ENCODE measurements around the gene GMPPA. TPM values are rescaled to one million over a fixed set of nuclear protein-coding genes. Genes with fewer than 3 reads are reported as not detected.

The GMPPA gene
- total and polyA plus RNA-seq, 5 donors from 2014 or later, result 17.2 to 35.1 (median 25.9) TPM

GRCh38 chr2:219464286-219465032, 34.2 kb upstream of the GMPPA start:
- H3K9me3 ChIP-seq (ENCODE audit: control insufficient read depth in 2 of 2, low read length in 2 of 2), result no peaks in the 10 kb centered on the region
- Mint-ChIP-seq H3K4me3 (no peak overlapping the region), H3K4me1 (no peaks in the 10 kb centered on the region), H3K36me3 (no peaks in the 10 kb centered on the region), H3K9me3 (peaks cover 0 to 2% (median 0%) of the 10 kb centered on the region in 7 donors), H3K27me3 (no peaks in the 10 kb centered on the region), H3K27ac (no peak overlapping the region)
- no peaks in the 10 kb centered on the region for H3K36me3 ChIP-seq (ENCODE audit: control insufficient read depth, insufficient read depth, low read length)
- H3K4me3 ChIP-seq (ENCODE audit: low read depth, low read length), result no peak overlapping the region
- ATAC-seq (ENCODE audit: low read depth in 2 of 2) (no peak), DNase-seq (no peak)
- H3K4me1 ChIP-seq (ENCODE audit: control insufficient read depth, insufficient read depth, low read length, poor library complexity, severe bottlenecking), result no peaks in the 10 kb centered on the region
- no peaks in the 10 kb centered on the region for H3K27me3 ChIP-seq (ENCODE audit: control insufficient read depth, insufficient read depth, low read length)
- no peak overlapping the region for H3K27ac ChIP-seq (ENCODE audit: insufficient read depth, low read length, poor library complexity, severe bottlenecking)

DNA sequence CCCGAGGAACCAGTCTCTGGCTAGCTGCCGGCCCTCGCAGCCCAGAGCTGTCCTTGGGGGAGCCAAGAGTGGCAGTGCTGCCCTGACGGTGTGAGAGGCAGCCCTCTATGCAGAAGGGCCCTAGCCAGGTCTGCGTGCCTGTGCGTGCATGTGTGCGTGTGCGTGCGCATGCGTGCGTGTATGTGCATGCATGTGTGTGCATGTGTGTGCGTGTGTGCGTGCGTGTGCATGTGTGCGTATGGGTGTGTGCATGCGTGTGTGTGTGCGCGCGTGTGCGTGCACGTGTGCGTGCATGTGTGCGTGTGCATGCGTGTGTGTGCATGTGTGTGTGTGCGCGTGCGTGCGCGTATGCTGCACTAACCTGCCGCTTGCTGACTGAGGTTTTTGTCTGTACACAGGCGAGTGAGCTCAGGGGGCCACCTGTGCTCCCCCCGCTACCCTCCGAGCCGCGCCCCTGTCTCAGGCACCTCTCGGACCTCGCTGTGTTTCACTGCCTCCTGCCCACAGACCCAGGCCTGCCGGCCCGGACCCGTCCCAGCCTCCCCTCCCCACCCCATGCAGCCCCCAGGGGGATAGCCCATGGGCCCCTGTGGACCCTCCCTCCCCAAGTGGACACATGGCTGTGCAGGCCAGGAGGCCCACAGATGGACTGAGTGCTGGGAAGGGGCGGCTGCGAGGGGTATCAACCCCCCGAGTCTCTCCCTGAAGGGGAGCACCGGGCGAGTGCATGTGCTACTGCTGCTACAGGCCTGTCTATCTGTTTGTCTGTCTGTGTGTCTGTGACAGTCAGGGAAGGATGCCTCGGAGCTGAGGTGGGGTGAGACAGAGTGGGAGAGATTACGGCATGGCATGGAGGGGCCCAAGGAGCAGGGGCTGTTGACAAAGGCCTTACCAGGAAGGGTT, 32.8 kb upstream of the GMPPA start:
- Mint-ChIP-seq H3K4me3 (no peak overlapping the region), H3K36me3 (no peaks in the 10 kb centered on the region), H3K4me1 (no peaks in the 10 kb centered on the region), H3K27ac (no peak overlapping the region), H3K27me3 (peaks cover 4% of the 10 kb centered on the region), H3K9me3 (no peaks in the 10 kb centered on the region)
- no peak overlapping the region for H3K27ac ChIP-seq (ENCODE audit: insufficient read depth, low read length, poor library complexity, severe bottlenecking)
- H3K27me3 ChIP-seq (ENCODE audit: control insufficient read depth, insufficient read depth, low read length), result no peaks in the 10 kb centered on the region
- no peaks in the 10 kb centered on the region for H3K9me3 ChIP-seq (ENCODE audit: control insufficient read depth in 2 of 2, low read length in 2 of 2)
- DNase-seq, result no peak
- H3K36me3 ChIP-seq (ENCODE audit: control insufficient read depth, insufficient read depth, low read length), result no peaks in the 10 kb centered on the region
- no peak for ATAC-seq (ENCODE audit: low read depth in 2 of 2)
- H3K4me1 ChIP-seq (ENCODE audit: control insufficient read depth, insufficient read depth, low read length, poor library complexity, severe bottlenecking), result no peaks in the 10 kb centered on the region
- no peak overlapping the region for H3K4me3 ChIP-seq (ENCODE audit: low read depth, low read length)

- Histone ChIP-seq H3K36me3 (ENCODE audit: control insufficient read depth, insufficient read depth, low read length) (no peaks in the 10 kb centered on the region), H3K4me3 (ENCODE audit: low read depth, low read length) (no peak overlapping the region), H3K9me3 (ENCODE audit: control insufficient read depth in 2 of 2, low read length in 2 of 2) (no peaks in the 10 kb centered on the region), H3K27me3 (ENCODE audit: control insufficient read depth, insufficient read depth, low read length) (no peaks in the 10 kb centered on the region), H3K4me1 (ENCODE audit: control insufficient read depth, insufficient read depth, low read length, poor library complexity, severe bottlenecking) (no peaks in the 10 kb centered on the region), H3K27ac (ENCODE audit: insufficient read depth, low read length, poor library complexity, severe bottlenecking) (no peak overlapping the region)
- Mint-ChIP-seq H3K4me1 (no peaks in the 10 kb centered on the region), H3K4me3 (no peak overlapping the region), H3K9me3 (no peaks in the 10 kb centered on the region), H3K36me3 (no peaks in the 10 kb centered on the region), H3K27me3 (peaks cover 6% of the 10 kb centered on the region), H3K27ac (no peak overlapping the region)
- ATAC-seq (ENCODE audit: low read depth in 2 of 2), result no peak
- no peak for DNase-seq
Observed at GRCh38 chr2:219466816-219467735, 31.6 kb upstream of the GMPPA start.

DNA sequence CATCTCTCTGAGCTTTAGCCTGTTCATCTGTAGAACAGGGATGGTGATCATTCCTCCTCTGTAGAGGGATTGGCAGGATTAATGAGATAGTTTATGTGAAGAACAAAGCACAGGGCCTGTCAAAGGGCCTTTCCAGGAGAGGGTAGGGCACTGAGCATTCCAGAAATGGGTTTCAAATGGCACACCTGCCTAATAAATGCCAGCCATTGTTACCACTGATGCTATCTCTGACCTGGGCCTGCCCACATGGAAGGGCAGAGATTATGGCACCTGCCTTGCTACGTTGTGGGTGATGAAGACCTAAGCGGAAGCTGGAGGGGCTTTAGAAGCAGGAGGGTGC, 31.0 kb upstream of the GMPPA start:
- no peaks in the 10 kb centered on the region for H3K4me1 Mint-ChIP-seq
- no peaks in the 10 kb centered on the region for H3K36me3 ChIP-seq (ENCODE audit: control insufficient read depth, insufficient read depth, low read length)
- no peak for DNase-seq
- no peaks in the 10 kb centered on the region for H3K4me1 ChIP-seq (ENCODE audit: control insufficient read depth, insufficient read depth, low read length, poor library complexity, severe bottlenecking)
- H3K27me3 ChIP-seq (ENCODE audit: control insufficient read depth, insufficient read depth, low read length), result no peaks in the 10 kb centered on the region
- no peak overlapping the region for H3K27ac Mint-ChIP-seq
- H3K9me3 Mint-ChIP-seq, result no peaks in the 10 kb centered on the region
- H3K4me3 Mint-ChIP-seq, result no peak overlapping the region
- no peak for ATAC-seq (ENCODE audit: low read depth in 2 of 2)
- peaks cover 6% of the 10 kb centered on the region for H3K27me3 Mint-ChIP-seq
- no peak overlapping the region for H3K27ac ChIP-seq (ENCODE audit: insufficient read depth, low read length, poor library complexity, severe bottlenecking)
- no peak overlapping the region for H3K4me3 ChIP-seq (ENCODE audit: low read depth, low read length)
- no peaks in the 10 kb centered on the region for H3K36me3 Mint-ChIP-seq
- no peaks in the 10 kb centered on the region for H3K9me3 ChIP-seq (ENCODE audit: control insufficient read depth in 2 of 2, low read length in 2 of 2)

DNA sequence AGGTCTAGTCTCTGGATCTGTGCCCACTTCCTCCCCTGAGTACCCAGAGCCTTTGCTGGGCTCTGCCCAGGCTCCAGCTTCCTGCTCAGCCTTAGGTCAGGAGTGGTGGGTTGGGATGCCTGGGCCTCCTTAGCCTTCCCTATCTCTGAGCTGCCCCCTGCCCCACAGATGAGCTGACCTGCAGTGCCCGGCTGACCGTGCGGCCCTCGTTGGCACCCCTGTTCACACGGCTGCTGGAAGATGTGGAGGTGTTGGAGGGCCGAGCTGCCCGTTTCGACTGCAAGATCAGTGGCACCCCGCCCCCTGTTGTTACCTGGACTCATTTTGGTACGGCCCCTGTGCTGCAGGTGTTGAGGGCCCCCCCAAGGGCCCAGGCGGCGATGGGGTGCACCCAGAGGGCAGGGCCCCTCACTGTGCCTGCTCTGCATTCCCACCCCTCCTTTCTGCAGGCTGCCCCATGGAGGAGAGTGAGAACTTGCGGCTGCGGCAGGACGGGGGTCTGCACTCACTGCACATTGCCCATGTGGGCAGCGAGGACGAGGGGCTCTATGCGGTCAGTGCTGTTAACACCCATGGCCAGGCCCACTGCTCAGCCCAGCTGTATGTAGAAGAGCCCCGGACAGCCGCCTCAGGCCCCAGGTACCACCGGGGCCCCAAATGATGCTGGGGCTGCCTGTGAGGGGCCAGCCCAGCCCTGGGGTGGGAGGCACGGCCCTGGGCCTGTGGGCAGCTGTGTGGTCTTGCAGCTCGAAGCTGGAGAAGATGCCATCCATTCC, 30.1 kb upstream of the GMPPA start:
- DNase-seq, result no peak
- H3K27ac Mint-ChIP-seq, result no peak overlapping the region
- Histone ChIP-seq H3K36me3 (ENCODE audit: control insufficient read depth, insufficient read depth, low read length) (no peaks in the 10 kb centered on the region), H3K27ac (ENCODE audit: insufficient read depth, low read length, poor library complexity, severe bottlenecking) (no peak overlapping the region), H3K27me3 (ENCODE audit: control insufficient read depth, insufficient read depth, low read length) (no peaks in the 10 kb centered on the region), H3K9me3 (ENCODE audit: control insufficient read depth in 2 of 2, low read length in 2 of 2) (no peaks in the 10 kb centered on the region), H3K4me3 (ENCODE audit: low read depth, low read length) (no peak overlapping the region), H3K4me1 (ENCODE audit: control insufficient read depth, insufficient read depth, low read length, poor library complexity, severe bottlenecking) (no peaks in the 10 kb centered on the region)
- no peaks in the 10 kb centered on the region for H3K9me3 Mint-ChIP-seq
- H3K4me3 Mint-ChIP-seq, result no peak overlapping the region
- peaks cover 6% of the 10 kb centered on the region for H3K27me3 Mint-ChIP-seq
- no peaks in the 10 kb centered on the region for H3K36me3 Mint-ChIP-seq
- ATAC-seq (ENCODE audit: low read depth in 2 of 2), result no peak
- no peaks in the 10 kb centered on the region for H3K4me1 Mint-ChIP-seq

DNA sequence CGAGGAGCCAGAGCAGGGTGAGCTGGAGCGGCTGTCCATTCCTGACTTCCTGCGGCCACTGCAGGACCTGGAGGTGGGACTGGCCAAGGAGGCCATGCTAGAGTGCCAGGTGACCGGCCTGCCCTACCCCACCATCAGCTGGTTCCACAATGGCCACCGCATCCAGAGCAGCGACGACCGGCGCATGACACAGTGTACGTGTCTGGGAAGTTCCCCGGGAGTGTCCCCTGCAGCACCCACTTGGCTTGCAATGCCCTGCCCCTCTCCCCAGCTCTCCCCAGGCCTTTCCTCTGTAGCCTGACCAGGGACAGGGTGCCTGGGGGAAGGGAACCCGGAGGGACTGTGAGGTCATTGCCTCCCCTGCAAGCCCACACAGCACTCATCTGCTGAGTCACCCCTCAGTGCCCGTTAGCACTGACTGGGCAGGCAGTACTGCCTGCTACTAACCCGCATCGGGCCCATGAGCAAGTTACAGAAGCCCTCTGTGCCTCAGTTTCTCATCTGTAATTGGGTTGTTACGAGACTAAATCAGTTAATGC, 29.4 kb upstream of the GMPPA start:
- H3K36me3 Mint-ChIP-seq, result no peaks in the 10 kb centered on the region
- Histone ChIP-seq H3K4me1 (ENCODE audit: control insufficient read depth, insufficient read depth, low read length, poor library complexity, severe bottlenecking) (no peaks in the 10 kb centered on the region), H3K36me3 (ENCODE audit: control insufficient read depth, insufficient read depth, low read length) (no peaks in the 10 kb centered on the region), H3K4me3 (ENCODE audit: low read depth, low read length) (no peak overlapping the region), H3K9me3 (ENCODE audit: control insufficient read depth in 2 of 2, low read length in 2 of 2) (no peaks in the 10 kb centered on the region), H3K27me3 (ENCODE audit: control insufficient read depth, insufficient read depth, low read length) (no peaks in the 10 kb centered on the region), H3K27ac (ENCODE audit: insufficient read depth, low read length, poor library complexity, severe bottlenecking) (no peak overlapping the region)
- H3K4me1 Mint-ChIP-seq, result no peaks in the 10 kb centered on the region
- no peak overlapping the region for H3K4me3 Mint-ChIP-seq
- DNase-seq, result no peak
- ATAC-seq (ENCODE audit: low read depth in 2 of 2), result no peak
- H3K27me3 Mint-ChIP-seq, result peaks cover 6% of the 10 kb centered on the region
- H3K27ac Mint-ChIP-seq, result no peak overlapping the region
- H3K9me3 Mint-ChIP-seq, result no peaks in the 10 kb centered on the region

DNA sequence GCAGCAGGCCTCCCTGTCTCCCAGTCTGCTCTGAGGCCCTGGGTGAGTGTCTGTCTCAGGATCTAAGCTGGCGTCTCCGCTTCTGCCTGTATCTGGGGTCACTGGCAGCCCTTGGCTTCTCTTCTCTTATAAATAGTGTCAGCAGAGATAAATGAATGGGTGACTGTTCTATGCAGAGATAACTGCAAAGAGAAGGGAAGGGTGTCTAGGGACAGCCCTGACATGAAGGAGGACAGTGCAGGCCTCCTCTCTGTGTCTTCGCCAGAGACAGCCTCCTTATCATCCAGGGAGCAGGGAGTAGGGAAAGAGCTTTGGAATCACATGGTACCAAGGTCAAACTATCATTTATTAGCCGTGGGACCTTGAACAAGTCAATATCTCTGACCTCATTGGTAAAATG, 28.3 kb upstream of the GMPPA start:
- Mint-ChIP-seq H3K9me3 (no peaks in the 10 kb centered on the region), H3K36me3 (no peaks in the 10 kb centered on the region), H3K27me3 (peaks cover 6% of the 10 kb centered on the region), H3K4me1 (no peaks in the 10 kb centered on the region), H3K27ac (no peak overlapping the region), H3K4me3 (no peak overlapping the region)
- no peak overlapping the region for H3K4me3 ChIP-seq (ENCODE audit: low read depth, low read length)
- H3K36me3 ChIP-seq (ENCODE audit: control insufficient read depth, insufficient read depth, low read length), result no peaks in the 10 kb centered on the region
- ATAC-seq (ENCODE audit: low read depth in 2 of 2) (no peak), DNase-seq (no peak)
- no peaks in the 10 kb centered on the region for H3K4me1 ChIP-seq (ENCODE audit: control insufficient read depth, insufficient read depth, low read length, poor library complexity, severe bottlenecking)
- H3K27ac ChIP-seq (ENCODE audit: insufficient read depth, low read length, poor library complexity, severe bottlenecking), result no peak overlapping the region
- no peaks in the 10 kb centered on the region for H3K9me3 ChIP-seq (ENCODE audit: control insufficient read depth in 2 of 2, low read length in 2 of 2)
- no peaks in the 10 kb centered on the region for H3K27me3 ChIP-seq (ENCODE audit: control insufficient read depth, insufficient read depth, low read length)
